ENCODE measurements around the gene RBAK.
"Not testable (repeated sequence)": the region's sequence is repeated elsewhere in the genome, so short reads cannot be mapped to it uniquely, and the experiment has no call there.

Gene RBAK

GRCh38 chr7:5023626-5024025, 22.0 kb upstream of the RBAK start:
- ATAC-seq (replicated peaks); H3K27me3 Mint-ChIP-seq; H3K4me1 Mint-ChIP-seq (ENCODE audit: low read depth in 2 of 2); H3K27ac Mint-ChIP-seq; H3K4me3 Mint-ChIP-seq; DNase-seq; H3K9me3 Mint-ChIP-seq; H3K36me3 Mint-ChIP-seq (ENCODE audit: insufficient read depth): not testable (repeated sequence)

- H3K27me3 Mint-ChIP-seq; ATAC-seq (replicated peaks); H3K4me3 Mint-ChIP-seq; H3K36me3 Mint-ChIP-seq (ENCODE audit: insufficient read depth); H3K4me1 Mint-ChIP-seq (ENCODE audit: low read depth in 2 of 2); DNase-seq; H3K9me3 Mint-ChIP-seq: not testable (repeated sequence)
- peak overlapping the region in 1 of 2 donors; percentile 74 for H3K27ac Mint-ChIP-seq
Measured at GRCh38 chr7:5027796-5028410, 17.8 kb upstream of the RBAK start.

GRCh38 chr7:5033186-5033585, 12.5 kb upstream of the RBAK start:
- H3K4me1 Mint-ChIP-seq (ENCODE audit: low read depth in 2 of 2); H3K36me3 Mint-ChIP-seq (ENCODE audit: insufficient read depth); H3K27me3 Mint-ChIP-seq; ATAC-seq (replicated peaks); H3K27ac Mint-ChIP-seq; H3K9me3 Mint-ChIP-seq; H3K4me3 Mint-ChIP-seq; DNase-seq: not testable (repeated sequence)

GRCh38 chr7:5035276-5035675, 10.4 kb upstream of the RBAK start:
- peaks cover 0 to 3% of the 10 kb centered on the region in 2 donors for H3K4me1 Mint-ChIP-seq (ENCODE audit: low read depth in 2 of 2)
- H3K9me3 Mint-ChIP-seq = no peaks in the 10 kb centered on the region
- H3K27ac Mint-ChIP-seq = no peak overlapping the region
- no peaks in the 10 kb centered on the region for H3K36me3 Mint-ChIP-seq (ENCODE audit: insufficient read depth)
- no peaks in the 10 kb centered on the region for H3K27me3 Mint-ChIP-seq
- no peak for DNase-seq
- no peak overlapping the region for H3K4me3 Mint-ChIP-seq
- ATAC-seq (replicated peaks) = no peak

- Mint-ChIP-seq H3K36me3 (ENCODE audit: insufficient read depth) (no peaks in the 10 kb centered on the region), H3K27ac (no peak overlapping the region), H3K27me3 (no peaks in the 10 kb centered on the region), H3K4me1 (ENCODE audit: low read depth in 2 of 2) (peaks cover 0 to 6% of the 10 kb centered on the region in 2 donors), H3K4me3 (no peak overlapping the region), H3K9me3 (no peaks in the 10 kb centered on the region)
- ATAC-seq (replicated peaks) (no peak), DNase-seq (no peak)
Measured at GRCh38 chr7:5036446-5036845, 9.2 kb upstream of the RBAK start.

- no peaks in the 10 kb centered on the region for H3K27me3 Mint-ChIP-seq
- ATAC-seq (replicated peaks) (no peak), DNase-seq (no peak)
- peaks cover 11% of the 10 kb centered on the region for H3K36me3 Mint-ChIP-seq (ENCODE audit: insufficient read depth)
- H3K9me3 Mint-ChIP-seq = no peaks in the 10 kb centered on the region
- H3K27ac Mint-ChIP-seq = peak overlapping the region in 1 of 2 donors; percentile 55
- H3K4me1 Mint-ChIP-seq (ENCODE audit: low read depth in 2 of 2) = peaks cover 6 to 11% of the 10 kb centered on the region in 2 donors
- H3K4me3 Mint-ChIP-seq = no peak overlapping the region
Measured at GRCh38 chr7:5041047-5041446, 4.6 kb upstream of the RBAK start.

- DNase-seq (no peak), ATAC-seq (replicated peaks) (no peak)
- Mint-ChIP-seq H3K9me3 (no peaks in the 10 kb centered on the region), H3K27ac (no peak overlapping the region), H3K36me3 (ENCODE audit: insufficient read depth) (peaks cover 27% of the 10 kb centered on the region), H3K27me3 (no peaks in the 10 kb centered on the region), H3K4me3 (no peak overlapping the region), H3K4me1 (ENCODE audit: low read depth in 2 of 2) (peaks cover 18 to 20% of the 10 kb centered on the region in 2 donors)
Measured at GRCh38 chr7:5043661-5044060, 2.0 kb upstream of the RBAK start.

GRCh38 chr7:5046397-5046732, 705 bp downstream of the RBAK start:
- H3K4me3 Mint-ChIP-seq = peak overlapping the region; percentile 93 to 95
- H3K27me3 Mint-ChIP-seq; H3K9me3 Mint-ChIP-seq; ATAC-seq (replicated peaks); DNase-seq: not testable (repeated sequence)
- peak overlapping the region; percentile 92 to 96 for H3K27ac Mint-ChIP-seq
- H3K36me3 Mint-ChIP-seq (ENCODE audit: insufficient read depth) = peaks cover 45% of the 10 kb centered on the region
- peaks cover 20 to 33% of the 10 kb centered on the region in 2 donors for H3K4me1 Mint-ChIP-seq (ENCODE audit: low read depth in 2 of 2)

- H3K4me1 Mint-ChIP-seq (ENCODE audit: low read depth in 2 of 2) = peaks cover 21 to 40% of the 10 kb centered on the region in 2 donors
- not testable (repeated sequence) for H3K27me3 Mint-ChIP-seq
Measured at GRCh38 chr7:5047127-5047526, 1.5 kb downstream of the RBAK start.

GRCh38 chr7:5050676-5051075, 5.0 kb downstream of the RBAK start:
- peaks cover 64% of the 10 kb centered on the region for H3K36me3 Mint-ChIP-seq (ENCODE audit: insufficient read depth)
- H3K4me1 Mint-ChIP-seq (ENCODE audit: low read depth in 2 of 2) = peaks cover 24 to 55% of the 10 kb centered on the region in 2 donors
- DNase-seq (no peak), ATAC-seq (replicated peaks) (no peak)
- H3K4me3 Mint-ChIP-seq = peak overlapping the region in 1 of 2 donors; percentile 15
- H3K9me3 Mint-ChIP-seq = peaks cover 8 to 23% of the 10 kb centered on the region in 2 donors
- no peaks in the 10 kb centered on the region for H3K27me3 Mint-ChIP-seq
- peak overlapping the region in 1 of 2 donors; percentile 6 for H3K27ac Mint-ChIP-seq

More at GRCh38 chr7:5047127-5047526, 1.5 kb downstream of the RBAK start:
- H3K9me3 Mint-ChIP-seq; DNase-seq; ATAC-seq (replicated peaks): not testable (repeated sequence)
- H3K4me3 Mint-ChIP-seq = peak overlapping the region; percentile 93 to 95
- H3K36me3 Mint-ChIP-seq (ENCODE audit: insufficient read depth) = peaks cover 46% of the 10 kb centered on the region
- peak overlapping the region; percentile 92 to 96 for H3K27ac Mint-ChIP-seq

- DNase-seq; H3K4me3 Mint-ChIP-seq; H3K27ac Mint-ChIP-seq; H3K27me3 Mint-ChIP-seq; ATAC-seq (replicated peaks): not testable (repeated sequence)
- Mint-ChIP-seq H3K36me3 (ENCODE audit: insufficient read depth) (peaks cover 59% of the 10 kb centered on the region), H3K4me1 (ENCODE audit: low read depth in 2 of 2) (peaks cover 19 to 52% of the 10 kb centered on the region in 2 donors), H3K9me3 (peaks cover 8 to 23% of the 10 kb centered on the region in 2 donors)
Measured at GRCh38 chr7:5051731-5052130, 6.1 kb downstream of the RBAK start.

GRCh38 chr7:5053175-5053574, 7.5 kb downstream of the RBAK start:
- H3K4me3 Mint-ChIP-seq = peak overlapping the region in 1 of 2 donors; percentile 39
- DNase-seq (no peak), ATAC-seq (replicated peaks) (no peak)
- H3K4me1 Mint-ChIP-seq (ENCODE audit: low read depth in 2 of 2) = peaks cover 19 to 47% of the 10 kb centered on the region in 2 donors
- peaks cover 67% of the 10 kb centered on the region for H3K36me3 Mint-ChIP-seq (ENCODE audit: insufficient read depth)
- no peaks in the 10 kb centered on the region for H3K27me3 Mint-ChIP-seq
- H3K9me3 Mint-ChIP-seq = peaks cover 8 to 24% of the 10 kb centered on the region in 2 donors
- H3K27ac Mint-ChIP-seq = peak overlapping the region in 1 of 2 donors; percentile 36

- peaks cover 62% of the 10 kb centered on the region for H3K36me3 Mint-ChIP-seq (ENCODE audit: insufficient read depth)
- H3K4me1 Mint-ChIP-seq (ENCODE audit: low read depth in 2 of 2) = no peaks in the 10 kb centered on the region
- no peak for ATAC-seq (replicated peaks)
- no peaks in the 10 kb centered on the region for H3K27me3 Mint-ChIP-seq
- DNase-seq = no peak
- H3K4me3 Mint-ChIP-seq = peak overlapping the region in 1 of 2 donors; percentile 4
- peaks cover 6 to 17% of the 10 kb centered on the region in 2 donors for H3K9me3 Mint-ChIP-seq
- H3K27ac Mint-ChIP-seq = no peak overlapping the region
Measured at GRCh38 chr7:5063698-5064097, 18.0 kb downstream of the RBAK start.

- Mint-ChIP-seq H3K4me3 (no peak overlapping the region), H3K36me3 (ENCODE audit: insufficient read depth) (peaks cover 54% of the 10 kb centered on the region), H3K27ac (no peak overlapping the region), H3K27me3 (no peaks in the 10 kb centered on the region), H3K9me3 (peaks cover 0 to 12% of the 10 kb centered on the region in 2 donors), H3K4me1 (ENCODE audit: low read depth in 2 of 2) (no peaks in the 10 kb centered on the region)
- ATAC-seq (replicated peaks) (no peak), DNase-seq (no peak)
Measured at GRCh38 chr7:5064391-5065106, 18.9 kb downstream of the RBAK start.
